HG03045 (cell line): ENCODE results near the gene DCAF12.
"Not testable (repeated sequence)": the region's sequence is repeated elsewhere in the genome, so short reads cannot be mapped to it uniquely, and the experiment has no call there.

Experiments used
- ATAC-seq: cut with Tn5 transposase; IDR thresholded peaks from one replicate; pipeline ENCODE4 v1.9.1; 2021; ENCODE audit warnings: mild to moderate bottlenecking, moderate library complexity; ENCODE audit not compliant: unreplicated experiment

DCAF12 gene

GRCh38 chr9:34126207-34127034 lies at the start of gene DCAF12:
Gene DCAF12, minus strand, starts transcription at chr9:34126698. Its CDS starts 267 bp downstream, at chr9:34126431.
- peak; percentile 87 for ATAC-seq

- no peak for ATAC-seq
These were observed 49.6 kb upstream of the DCAF12 start for GRCh38 chr9:34176089-34176488.

GRCh38 chr9:34171753-34172535 lies 45.4 kb upstream of the DCAF12 start:
- no peak for ATAC-seq

DNA sequence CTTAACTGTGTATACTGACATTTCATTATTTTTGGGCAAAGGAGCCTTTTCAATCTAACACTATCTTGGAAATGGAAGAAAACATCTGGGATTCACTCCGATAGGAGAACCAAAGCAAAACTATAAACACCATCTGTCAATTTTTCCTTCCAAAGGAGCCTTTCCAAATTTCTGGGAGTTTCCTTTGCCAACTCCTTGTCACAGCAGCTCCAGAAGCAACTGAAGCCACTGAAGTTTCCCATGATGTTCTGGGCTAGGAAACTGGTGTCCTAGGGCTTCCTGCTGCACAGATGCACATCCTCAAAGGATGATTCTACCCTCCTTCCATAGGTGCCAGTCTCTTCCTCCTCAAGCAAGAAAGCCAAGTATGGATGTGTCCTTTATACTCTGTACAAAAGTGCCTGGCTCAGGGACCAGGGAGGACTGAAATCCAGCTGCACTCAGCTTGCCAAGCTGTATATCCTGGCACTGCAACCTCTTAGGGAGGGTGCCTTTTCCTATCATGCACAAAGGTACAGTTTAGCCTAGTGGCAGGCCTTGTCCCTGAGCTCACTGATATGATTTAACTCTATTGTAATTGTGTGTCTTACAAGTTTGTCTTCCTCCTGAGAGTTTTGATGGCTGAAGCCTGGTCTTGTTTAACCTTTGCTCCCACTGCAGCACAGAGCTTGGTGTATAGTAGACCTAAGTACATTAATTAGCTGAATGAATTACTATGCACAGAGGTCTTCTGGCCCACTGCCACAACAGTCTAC lies 43.9 kb upstream of the DCAF12 start:
- no peak for ATAC-seq

DNA sequence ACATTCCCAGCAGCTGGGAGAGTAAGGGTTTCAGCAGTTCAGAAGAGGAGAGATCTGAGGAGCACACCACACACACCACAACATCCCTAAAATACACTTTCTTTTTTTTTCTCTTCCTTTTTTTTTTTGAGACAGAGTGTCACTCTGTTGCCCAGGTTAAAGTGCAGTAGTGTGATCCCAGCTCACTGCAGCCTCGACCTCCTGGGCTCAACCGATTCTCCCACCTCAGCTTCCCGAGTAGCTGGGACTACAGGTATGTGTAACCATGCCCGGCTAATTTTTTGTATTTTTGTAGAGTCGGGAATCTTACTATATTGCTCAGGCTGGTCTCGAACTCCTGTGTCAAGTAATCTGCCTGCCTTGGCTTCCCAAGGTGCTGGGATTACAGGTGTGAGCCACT lies 42.6 kb upstream of the DCAF12 start:
- no peak for ATAC-seq

DNA sequence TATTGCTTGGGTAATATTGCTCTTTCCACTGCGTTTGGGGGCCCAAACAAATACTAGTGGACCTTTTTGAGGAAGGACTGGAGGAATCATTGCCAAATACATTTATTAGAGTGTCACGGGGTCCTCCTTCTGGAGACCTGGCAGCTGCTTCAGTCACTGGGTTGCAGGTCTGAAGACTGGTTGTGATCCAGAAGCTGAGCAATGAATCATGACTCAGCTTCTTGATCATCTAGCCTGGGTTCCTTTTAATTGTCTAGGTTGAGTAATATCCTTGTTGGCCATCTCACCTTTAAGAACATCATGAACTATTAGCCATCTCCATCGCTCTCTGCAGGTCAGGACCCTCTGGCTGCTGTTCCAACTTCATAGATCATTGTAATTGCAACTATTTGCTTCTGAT lies 36.9 kb upstream of the DCAF12 start:
- no peak for ATAC-seq

DNA sequence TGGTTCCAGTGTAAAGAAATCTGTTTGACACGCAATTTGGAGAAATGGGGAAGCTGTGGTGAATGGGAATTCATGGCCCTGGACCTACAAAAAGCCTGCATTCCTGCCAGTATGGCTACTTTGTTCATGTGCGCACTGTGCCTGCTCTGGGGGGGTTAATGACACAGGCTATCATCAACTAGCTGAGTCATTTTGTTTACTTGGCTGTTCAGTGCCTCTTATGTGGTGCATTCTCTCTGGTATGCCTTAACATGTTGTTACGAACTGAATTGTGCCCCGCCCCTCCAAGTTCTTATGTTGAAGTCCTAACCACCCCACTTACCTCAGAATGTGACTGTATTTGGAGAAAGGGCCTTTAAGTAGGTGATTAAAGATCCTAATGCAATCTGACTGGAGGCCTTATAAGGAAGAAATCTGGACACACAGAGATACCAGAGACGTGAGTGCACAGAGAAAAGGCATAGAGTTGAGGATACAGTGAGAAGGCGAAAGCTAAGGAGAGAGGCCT lies 31.9 kb upstream of the DCAF12 start:
- ATAC-seq: no peak

GRCh38 chr9:34157898-34158297 lies 31.4 kb upstream of the DCAF12 start:
- no peak for ATAC-seq

GRCh38 chr9:34157318-34157717 lies 30.8 kb upstream of the DCAF12 start:
- no peak for ATAC-seq

DNA sequence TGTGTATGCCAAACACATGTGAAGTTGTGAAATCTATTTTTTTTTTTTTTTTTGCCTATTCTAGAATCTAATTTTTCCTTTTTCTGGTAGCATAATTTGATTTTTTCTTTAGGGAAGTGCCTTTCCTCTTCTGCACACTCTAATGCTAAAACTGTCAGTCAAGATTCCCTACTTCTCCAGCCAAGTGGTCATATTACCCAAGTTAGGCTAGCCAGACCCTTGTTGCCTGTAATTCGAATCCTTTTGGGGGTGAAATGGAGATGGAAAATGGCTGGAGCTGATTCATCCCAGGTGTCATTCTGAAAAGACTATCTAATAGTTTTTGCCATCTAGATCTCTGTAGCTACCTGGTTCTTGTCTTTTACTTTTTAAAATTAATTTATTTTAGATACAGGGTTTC lies 27.6 kb upstream of the DCAF12 start:
- ATAC-seq: no peak

- no peak for ATAC-seq
These were observed 24.9 kb upstream of the DCAF12 start for GRCh38 chr9:34151398-34151797.

GRCh38 chr9:34145165-34145564 lies 18.7 kb upstream of the DCAF12 start:
- ATAC-seq: no peak

- ATAC-seq: no peak
These were observed 16.6 kb upstream of the DCAF12 start for GRCh38 chr9:34143116-34143515.

DNA sequence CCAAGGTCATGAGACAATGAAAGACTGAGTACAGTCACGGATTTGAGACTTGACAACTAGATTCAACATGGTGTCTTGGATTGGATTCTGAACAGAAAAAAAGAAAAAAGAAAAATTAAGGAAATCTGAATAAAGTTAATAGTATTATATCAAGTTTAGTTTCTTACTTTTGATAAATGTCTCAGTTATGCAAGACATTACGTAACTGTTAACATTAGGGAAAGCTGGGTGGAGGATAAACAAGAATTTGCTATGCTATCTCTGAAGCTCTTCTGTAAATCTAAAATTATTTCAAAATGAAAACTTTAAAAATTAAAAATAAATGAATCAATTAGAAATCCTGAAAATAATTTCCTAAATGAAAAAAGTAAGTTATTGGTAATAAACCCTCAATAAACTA lies 14.4 kb upstream of the DCAF12 start:
- no peak for ATAC-seq

- ATAC-seq: no peak
These were observed 13.1 kb upstream of the DCAF12 start for GRCh38 chr9:34139477-34140146.

- ATAC-seq: not testable (repeated sequence)
These were observed 12.1 kb upstream of the DCAF12 start for GRCh38 chr9:34138644-34139043.

DNA sequence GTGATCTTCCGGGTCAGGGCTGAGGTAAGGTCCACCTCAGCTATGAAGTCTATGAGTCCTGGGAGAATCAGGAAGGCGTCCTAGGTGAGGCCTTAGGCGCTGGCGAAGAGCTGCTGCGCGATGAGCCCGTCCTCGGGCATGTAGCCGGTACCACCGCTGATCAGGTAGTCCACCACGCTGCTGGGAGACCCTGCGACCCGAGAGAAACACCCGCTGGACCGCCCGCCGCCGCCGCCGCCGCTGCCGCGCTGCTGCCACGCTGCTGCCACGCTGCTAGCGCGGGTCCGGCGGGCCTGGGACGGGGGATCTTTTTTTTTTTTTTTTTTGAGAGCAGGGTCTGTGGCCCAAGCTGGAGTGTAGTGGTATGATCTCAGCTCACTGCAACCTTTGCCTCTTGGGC lies 8.0 kb upstream of the DCAF12 start:
- ATAC-seq: no peak

GRCh38 chr9:34133436-34133949 lies 7.0 kb upstream of the DCAF12 start:
- ATAC-seq: no peak

DNA sequence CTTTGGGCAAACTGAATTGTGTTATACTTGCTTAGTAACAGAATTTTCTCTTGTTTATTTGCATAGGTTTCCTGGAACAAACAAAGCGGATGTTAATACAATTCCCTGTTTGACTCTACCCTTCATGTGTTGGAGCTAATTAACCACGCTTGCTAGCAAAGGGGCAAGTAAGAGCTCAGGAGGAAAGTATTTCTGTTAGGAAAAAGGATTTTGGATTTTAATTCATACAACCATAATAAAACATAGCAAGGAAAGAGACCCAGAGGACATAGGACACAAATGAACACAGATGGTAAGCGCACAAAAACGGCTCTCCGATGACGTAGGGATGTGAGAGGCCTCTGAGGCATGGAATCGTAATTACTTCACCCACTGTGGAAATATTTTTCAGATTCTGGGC lies 5.1 kb upstream of the DCAF12 start:
- ATAC-seq: no peak
